Activated naive CD8-positive, alpha-beta T cell treated with anti-CD3 and anti-CD28 coated beads, Interleukin-2, amount 50 U/mL, for 16 hours (primary cell): ENCODE data around the gene SLIT3.
A peak's percentile ranks its signal among the peaks of the same experiment; 100 is the strongest.

Experiments
- DNase-seq: peaks from one replicate; pipeline ENCODE4 v3.0.0-alpha.2; 2020; ENCODE audit warnings: low read depth, low spot score

Gene SLIT3

DNA sequence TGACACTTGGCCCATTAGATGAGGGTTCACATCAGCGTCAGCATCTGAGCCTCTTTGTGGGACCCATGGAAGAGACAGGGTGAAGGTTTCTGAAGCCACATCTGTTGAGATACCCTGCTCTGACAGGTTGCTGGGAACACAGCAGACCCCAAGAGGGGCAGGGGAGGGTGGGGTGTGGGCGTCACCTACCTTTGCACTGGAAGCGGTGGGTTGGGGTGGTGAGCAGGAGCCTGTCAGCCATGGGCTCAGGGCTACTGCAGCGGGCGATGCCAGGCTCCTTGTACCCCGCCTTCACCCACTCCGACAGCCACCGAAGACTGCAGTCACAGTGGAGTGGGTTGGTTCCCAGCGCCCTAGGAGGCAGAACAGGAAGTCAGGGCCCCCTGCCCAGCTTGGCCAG lies 590.2 kb downstream of the SLIT3 start:
- no peak for DNase-seq

DNA sequence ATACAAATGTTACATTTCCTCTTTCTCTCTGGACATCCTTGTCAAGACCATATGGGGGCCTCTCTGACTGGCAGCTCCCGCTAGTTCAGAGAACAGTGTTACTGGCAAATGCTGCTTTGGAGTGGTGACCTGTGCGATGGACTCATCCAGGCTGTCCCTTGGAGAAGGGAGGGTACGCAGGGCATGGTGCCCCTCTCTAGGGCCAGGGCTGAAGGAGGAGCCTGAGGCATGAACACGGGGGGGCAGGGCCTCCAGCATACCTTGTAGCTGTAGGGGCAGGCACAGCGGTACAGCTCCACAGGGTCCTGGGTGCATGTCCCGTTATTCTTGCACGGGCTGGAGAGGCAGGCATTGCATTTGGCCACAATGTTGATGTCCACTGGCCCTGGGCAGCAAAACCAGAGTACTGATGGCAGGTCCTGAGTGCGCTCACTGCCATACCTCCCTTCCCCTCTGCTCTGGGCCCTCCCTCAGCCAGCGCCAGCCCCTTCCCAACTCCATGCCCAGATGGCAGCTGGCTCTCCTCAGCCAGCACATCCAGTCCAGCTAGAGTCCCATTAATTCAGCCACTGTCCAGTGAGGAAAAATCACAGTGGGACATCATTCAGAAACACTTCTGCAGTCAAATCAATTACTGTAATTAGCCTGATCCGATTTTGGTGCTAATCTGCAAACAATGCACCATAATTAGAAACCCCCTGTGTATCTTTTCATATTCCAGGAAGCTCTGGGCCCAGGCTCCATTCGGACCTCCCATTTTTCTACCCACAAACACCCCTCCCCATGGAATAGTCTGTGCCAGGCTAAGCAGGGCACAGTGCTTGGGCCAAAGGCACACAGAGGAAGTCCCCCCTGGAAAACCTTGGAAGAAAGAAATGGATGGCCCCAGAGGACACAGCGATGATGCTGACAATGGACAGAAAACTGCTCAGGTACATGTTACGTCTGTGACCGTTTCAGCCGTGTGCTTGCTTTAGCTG lies 592.9 kb downstream of the SLIT3 start:
- DNase-seq: no peak

DNA sequence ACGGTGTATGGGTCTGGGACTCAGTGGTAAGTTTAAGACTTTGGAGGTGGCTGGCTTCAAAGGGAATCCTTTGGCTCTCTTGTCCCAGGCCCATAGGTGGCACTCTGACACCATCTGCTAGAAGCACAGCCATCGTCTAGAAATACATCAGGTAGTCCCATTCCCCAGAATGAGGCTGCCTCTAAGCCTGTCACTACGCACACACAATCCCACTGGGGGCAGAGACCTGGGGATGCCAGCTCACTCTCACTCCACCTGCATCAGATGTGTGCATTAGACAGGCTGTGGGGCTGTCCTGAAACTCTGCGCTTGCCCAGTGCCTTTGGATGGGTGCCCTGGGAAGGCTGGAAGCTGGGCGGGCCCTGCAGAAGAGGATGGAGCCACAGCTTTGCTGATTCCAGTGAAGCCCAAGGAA lies 594.3 kb downstream of the SLIT3 start:
- no peak for DNase-seq

DNA sequence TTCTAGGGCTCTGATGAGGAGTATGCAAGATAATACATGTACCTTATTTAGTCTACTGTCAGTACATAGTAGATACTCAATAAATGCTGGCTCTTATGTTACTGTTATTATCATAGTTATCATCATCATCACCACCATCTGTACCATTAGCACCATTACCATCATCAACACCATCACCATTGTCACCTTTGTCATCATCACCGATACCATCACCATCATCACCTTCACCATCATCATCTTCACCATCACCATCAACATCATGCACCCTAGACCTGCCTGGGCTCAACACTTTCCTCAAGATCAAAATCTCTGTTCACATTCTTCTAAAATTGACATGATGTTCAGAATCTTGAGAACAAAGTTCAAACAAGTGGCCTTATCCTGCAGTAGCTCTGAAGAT lies 595.6 kb downstream of the SLIT3 start:
- no peak for DNase-seq

DNA sequence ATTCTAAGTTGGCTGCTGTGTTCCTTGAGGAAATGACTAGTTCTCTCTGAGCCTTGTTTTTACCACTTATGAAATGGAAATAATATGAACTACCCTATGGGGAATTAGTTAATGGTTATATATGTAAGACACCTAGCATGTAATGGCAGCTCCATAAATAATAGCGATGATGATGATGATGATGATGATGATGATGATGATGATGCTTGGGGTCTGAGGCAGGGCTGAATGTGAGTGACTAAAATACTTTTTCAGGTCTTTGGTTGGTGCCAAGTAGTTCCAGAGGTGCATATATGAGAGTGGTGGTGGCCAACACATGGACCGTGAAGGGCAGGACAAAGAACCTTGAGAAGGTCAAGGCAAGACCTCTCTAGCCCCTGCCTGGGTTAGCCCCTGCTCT lies 598.4 kb downstream of the SLIT3 start:
- no peak for DNase-seq

DNA sequence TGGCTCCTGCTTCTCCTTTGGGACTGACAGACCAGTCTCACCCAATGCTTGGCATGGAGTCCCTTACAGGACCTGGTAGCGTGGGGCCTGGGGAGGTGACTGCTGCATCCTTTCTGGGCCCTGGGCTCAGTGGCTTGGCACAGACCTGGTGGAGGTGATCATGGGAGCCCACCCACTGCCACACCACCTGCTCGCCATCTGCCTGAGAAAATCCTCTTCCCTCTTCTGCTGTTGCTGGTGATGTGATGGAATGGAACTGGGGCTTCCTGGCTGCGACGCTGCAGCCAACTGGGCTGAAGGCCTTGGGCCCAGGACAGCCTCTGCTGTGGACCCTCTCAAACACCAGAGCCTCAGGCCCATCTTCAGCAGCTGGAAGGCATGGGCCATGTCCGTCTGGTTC lies 599.3 kb downstream of the SLIT3 start:
- no peak for DNase-seq

DNA sequence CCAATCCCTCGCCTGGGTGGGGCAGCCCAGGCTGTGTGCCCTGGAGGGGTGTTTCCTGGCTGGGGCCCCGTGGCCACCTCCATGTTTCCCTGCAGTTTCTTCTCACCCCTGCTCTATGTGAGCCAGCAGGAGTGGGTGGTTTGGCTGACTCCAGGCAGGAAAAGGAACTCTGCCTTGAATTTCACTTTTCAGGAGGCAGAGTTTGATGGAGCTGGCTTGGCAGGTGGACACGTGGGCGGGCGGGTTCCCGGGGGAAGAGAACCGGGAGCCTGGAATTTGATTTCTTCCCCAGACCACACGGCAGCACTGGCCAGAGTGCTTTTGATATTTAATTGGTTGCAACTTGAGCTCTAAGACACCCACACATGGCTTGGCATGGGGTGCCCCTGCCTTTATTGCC lies 601.9 kb downstream of the SLIT3 start:
- DNase-seq: no peak

DNA sequence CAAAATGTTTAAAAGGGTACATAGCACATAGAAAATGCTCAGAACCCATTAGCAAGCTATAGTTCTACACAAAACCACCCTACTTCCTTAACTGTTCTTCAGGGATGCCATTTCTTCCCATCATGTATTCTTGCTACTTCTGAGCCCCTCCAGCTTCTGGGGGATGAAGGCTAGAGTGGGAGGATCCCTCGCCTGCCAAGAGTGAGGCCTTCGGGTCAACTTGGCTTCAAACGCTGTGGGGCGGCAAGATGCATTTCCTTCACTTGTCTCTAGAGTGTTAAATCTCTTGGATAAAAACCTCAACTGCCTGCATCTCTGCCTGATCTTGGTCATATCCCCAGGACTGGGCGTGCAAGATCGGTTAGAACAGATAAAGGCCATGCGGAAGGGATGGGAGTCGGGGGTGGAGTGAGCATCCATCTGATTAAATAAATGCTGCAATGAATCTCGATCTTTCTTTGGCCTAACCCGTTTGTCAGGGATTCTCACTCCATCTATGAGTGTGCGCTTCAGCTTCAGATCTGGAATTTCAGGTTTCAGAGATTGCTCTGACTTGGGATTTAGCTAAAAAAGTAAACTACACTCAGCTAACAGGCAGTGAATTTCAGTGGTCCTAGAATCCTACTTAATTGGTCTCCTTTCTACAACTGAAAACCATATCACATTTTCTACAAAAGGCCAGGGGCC lies 603.8 kb downstream of the SLIT3 start:
- no peak for DNase-seq

DNA sequence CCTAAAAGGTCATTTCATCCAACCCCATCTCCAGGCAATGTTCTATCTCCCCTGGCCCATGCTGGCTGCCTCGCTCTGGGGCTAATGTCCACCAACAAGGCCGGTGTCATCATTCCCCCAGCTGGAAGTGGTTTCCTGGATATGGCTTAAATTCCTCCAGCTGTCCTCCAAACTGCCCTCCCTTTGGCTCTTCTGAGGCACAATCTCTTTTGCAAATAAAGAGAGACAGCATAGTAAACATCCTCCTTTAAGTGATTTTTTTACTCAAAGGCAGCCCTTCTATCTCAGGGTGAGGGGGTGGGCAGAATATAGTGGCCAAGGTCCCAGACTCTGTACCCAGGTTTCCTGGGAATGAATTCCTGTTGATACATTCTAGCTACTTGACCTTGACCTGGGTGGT lies 604.3 kb downstream of the SLIT3 start:
- no peak for DNase-seq

DNA sequence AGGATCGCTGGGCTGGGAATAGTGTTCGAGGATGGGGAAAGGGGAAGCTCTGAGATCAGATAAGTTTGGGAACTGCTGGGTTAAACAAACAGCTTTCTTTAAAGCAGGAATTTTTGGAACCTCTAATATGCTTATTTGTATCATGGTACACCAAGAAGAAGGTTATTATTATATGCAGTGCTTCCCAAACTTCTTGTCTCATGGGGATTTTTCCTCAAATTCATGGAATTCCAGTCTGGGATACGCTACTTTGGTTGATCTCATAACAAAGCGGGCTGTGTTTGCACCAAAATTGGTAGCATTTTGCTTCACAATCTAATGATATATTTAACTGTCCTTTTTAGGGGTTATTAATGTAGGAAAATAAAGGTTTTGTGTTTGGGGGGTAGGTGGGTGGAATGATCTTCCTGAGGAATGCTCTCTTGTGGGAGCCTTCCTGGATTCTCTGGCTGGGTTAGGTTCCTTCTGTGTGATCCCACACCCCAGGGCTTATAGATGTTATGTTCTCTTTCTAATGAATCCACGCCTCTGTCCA lies 605.6 kb downstream of the SLIT3 start:
- DNase-seq: no peak

DNA sequence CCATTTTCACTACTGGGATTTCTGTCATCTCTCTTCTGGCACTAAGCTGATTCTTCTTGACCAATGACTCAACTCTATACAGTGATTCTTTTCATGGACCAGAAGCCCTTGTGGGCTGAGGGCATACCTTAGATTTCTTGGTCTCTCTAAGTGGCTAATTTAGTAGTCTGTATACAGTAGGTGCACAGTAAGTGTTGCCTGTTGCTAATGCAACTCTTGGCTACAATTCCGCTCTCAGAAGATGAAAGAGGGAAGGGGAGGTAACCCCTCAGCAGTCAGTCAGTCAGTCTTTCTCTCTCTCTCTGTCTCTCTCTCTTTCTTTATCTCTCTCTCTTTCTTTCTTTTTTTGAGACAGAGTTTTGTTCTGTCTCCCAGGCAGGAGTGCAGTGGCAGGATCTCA lies 606.6 kb downstream of the SLIT3 start:
- no peak for DNase-seq

DNA sequence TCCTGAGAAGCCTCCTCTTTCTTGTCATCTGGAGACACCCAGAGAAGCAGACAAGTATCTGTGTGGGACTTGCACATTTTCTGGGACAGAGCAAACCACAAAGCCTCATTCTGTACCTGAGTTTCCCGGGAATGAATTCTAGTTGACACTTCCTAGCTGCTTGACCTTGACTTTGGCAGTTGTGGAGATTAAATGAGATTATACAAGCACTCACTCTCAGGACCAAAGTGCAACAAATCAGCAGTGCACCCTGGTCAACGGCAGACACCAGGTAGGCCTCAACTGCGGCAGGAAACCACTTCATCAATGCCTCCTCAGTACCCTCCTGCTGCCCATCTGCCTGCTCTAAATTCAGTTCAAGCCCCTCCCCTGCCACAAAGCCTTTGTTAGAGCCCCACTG lies 607.1 kb downstream of the SLIT3 start:
- no peak for DNase-seq

DNA sequence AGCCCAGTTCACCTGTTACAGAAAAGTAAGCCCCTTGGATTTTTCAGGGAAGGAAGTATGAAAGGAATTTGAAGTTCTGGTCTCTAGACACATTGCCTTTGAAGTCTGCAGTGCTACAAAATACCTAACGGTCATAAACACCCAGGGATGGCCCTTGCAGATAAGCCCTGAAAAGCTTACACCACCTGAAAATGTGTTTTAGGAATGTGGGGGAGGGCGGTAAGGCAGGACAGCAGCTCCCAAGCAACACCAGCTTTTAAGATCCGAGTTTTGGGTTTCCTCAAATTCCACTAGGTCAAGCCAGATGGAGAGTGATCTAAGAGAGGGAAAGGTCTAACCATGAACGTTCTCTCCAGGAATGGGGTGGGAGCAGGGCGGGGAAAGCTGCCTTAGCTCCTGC lies 607.6 kb downstream of the SLIT3 start:
- no peak for DNase-seq

DNA sequence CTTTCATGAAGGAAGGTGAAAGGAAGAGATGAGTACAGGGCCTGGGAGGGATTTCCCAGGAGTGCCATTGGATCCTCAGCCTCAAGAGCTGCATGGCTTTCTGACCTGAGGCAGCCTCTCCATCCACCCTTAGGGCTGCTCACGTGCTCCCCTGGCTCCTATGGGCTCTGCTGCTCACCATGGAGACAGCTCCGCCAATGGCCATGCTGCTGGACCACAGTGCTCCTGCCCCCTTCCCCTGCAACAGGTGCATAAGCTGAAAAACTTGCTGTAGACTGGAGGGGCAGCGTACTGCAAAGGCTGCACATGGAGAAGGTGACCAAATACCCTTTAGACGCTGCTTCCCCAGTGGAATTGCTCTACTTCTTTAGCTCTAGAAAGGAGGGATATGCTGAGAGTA lies 609.0 kb downstream of the SLIT3 start:
- no peak for DNase-seq

DNA sequence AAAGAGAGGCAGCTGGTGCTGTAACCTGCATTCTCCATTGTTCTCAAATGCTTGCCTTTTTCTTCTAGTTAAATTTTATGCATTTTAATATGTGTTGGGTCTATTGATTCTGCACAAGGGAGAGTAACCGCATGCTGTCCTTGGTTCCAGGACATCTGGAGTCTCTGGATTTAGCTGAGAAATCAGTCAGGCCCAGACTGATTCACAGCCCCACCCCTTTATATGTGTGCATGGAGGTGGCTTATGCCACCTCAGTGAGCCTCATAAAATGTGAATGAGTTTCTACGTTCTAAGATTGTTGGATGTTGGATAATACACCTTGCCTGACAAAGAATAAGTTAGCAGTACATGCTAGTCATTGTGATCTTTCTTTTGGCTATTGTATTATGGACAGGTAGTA lies 611.7 kb downstream of the SLIT3 start:
- DNase-seq: no peak

DNA sequence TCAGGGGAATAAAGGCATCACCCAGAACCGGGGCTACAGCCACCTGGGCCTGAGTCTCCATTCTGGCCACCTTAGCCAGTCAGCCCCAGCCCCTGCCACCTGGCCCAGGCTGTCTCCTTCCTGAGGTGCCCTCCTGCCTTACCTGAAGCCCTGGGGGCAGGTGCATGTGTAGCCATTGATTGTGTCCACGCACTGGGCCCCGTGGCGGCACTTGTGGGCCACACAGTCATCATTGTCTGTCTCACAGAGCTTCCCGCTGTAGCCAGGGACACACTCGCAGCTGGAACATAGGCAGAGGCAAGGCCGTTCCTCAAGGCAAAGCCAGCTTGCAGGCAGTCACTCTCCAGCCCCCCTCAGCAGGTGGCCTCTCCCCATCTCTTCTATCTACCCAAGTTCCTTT lies 614.1 kb downstream of the SLIT3 start:
- DNase-seq: no peak

DNA sequence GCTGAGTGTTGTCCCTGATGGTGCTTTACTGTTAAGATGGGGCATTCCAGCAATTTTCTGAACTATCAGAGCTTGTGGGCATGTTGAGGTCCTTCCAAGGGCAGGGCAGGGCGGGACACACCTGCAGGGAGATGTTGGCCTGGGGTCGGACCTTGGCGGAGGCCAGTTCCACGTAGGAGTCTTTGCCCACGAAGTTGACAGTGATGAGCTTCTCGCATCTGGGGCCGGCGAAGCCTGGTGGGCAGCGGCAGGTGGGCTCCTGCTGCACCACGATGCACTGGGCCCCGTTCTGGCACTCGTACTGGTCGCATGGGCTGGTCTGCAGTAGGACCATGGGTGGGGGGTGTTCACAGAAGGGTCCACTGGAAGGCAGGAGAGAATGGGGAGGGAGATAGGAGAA lies 615.4 kb downstream of the SLIT3 start:
- DNase-seq: no peak

DNA sequence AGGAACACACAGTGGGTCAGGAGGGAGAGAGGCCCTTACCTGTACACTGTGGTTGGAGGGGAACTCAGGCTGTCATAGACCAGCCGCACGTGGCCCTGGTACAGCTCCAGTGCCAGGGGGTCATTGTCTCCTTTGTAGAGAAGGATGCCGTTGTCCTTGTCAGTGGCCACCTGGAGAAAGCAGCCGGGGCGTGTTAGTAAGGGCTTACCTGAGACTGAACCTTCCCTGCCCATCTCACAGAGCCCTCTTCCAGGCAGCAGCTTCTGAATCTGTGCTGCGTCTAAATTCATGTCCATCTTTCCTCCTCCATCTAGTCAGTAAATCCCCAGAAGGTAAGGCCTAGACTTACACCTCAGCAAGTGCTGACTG lies 617.0 kb downstream of the SLIT3 start:
- no peak for DNase-seq

DNA sequence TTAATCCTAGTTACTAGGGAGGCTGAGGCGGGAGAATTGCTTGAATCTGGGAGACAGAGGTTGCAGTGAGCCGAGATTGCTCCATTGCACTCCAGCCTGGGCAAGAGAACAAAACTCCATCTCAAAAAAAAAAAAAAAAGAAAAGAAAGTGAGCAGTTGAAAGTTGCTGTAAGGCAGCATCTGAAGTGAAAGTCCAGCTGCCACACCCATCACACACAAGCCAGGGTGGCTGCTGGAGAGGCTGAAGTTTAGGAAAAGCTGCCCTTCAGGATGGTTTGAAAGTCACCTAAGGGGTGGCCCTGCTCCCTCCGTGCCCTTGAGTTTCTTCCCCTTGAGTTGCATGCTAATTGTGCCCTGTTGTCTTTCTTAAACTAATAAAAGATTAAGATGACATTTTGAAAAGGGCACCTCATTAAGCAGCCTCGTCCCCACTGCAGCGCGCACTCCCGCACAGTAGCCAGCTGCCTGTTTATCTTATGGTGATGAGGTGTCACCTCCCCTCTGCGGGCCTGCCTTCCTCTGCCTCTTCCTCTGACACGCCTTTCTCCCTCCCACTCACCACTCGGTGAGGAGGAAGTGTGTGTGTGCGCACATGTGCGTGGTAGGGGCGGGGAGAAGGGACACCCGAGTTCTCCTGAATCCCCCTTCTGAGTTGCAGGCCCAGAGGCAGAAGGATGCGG lies 617.6 kb downstream of the SLIT3 start:
- DNase-seq: no peak

DNA sequence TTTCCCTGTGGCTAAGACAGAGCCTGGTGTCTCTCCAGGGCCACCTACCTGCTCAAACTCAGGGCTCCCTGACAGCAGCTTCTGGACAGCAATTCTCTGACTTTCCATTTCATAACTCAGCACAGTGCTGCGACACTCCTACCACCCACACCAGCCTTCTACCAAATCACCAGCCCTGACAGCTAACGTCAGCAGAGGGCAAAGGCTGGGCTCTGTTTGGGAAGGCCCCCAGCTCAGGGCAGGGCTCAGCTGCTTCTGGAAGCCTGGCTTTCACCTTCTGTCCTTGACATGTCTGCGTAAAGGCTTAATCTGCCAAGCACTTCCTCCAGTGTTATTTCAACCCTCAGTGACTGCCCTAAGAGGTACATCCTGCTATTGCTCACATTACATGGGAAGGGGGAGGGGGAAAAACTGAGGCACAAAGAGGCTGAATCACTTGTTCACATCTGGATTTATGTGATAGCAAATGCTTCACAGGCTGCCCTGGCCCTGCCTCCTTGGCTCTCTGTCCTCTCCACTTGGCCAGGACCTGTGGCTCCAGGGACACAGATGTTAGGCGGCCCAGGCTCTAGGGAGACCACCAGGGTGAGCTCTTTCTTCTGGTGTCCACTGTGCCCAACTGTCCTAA lies 619.3 kb downstream of the SLIT3 start:
- no peak for DNase-seq

DNA sequence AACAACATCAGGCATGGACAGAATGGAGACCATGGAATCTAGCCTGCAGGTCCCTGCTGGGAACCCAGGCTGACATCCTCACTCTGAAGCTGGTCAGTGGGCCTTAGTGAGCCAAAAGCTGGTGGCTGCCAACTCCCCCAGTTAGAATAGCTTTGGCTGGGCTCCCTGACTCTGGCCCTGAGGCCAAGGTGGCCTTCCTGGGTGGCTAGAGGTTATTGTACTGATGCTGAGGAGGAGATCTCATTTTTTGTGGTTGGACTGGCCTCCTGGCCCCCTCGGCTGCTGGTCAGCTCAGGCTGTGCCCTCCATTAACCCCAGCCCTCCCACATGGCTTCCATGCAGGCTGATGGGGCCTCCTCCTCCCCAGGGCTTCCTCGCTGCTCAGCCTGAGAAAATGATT lies 620.5 kb downstream of the SLIT3 start:
- no peak for DNase-seq

DNA sequence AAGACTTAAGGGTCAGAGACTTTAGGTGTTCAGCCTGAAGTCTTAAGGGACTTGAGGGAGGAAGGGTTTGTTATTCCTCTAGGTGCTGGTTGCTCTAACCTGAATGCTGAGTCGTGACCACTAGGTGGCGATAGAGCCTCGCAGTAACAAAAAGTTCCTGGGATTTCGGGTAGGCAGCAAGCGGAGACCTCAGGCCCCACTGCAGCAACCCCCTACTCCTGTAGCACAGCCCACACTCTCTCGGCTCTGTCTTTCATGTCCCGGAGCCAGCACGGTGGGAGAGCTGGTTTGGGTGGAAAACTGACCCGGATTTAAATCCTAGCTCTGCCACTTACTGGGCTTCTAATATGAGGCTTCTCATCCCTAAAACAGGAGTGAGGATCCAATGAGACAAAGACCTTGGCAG lies 621.4 kb downstream of the SLIT3 start:
- peak; percentile 14 for DNase-seq
